BLaER1 treated with 17β-estradiol and CSF1 and Interleukin-3, amounts not matched to agents 10 nM and 100 nM (cell line): ENCODE results near the gene ZMYND8.
A peak's percentile ranks its signal among the peaks of the same experiment; 100 is the strongest.

Experiments used
- H3K27ac ChIP-seq, 11 experiments: shearing (Covaris generic); formaldehyde crosslinking; 2 replicates each; pipeline ENCODE4 v1.8.1; 2022
- H3K27me3 ChIP-seq, 11 experiments: shearing (Covaris generic); formaldehyde crosslinking; 2 replicates each; pipeline ENCODE4 v1.8.1; 2022
- H3K36me3 ChIP-seq, 11 experiments: shearing (Covaris generic); formaldehyde crosslinking; 2 replicates each; pipeline ENCODE4 v1.8.1; 2022
- H3K4me1 ChIP-seq, 10 experiments: shearing (Covaris generic); formaldehyde crosslinking; 2 replicates each; pipeline ENCODE4 v1.8.1; 2022
- H3K4me2 ChIP-seq, 11 experiments: shearing (Covaris generic); formaldehyde crosslinking; 2 replicates each; pipeline ENCODE4 v1.8.1; 2022
- H3K4me3 ChIP-seq, 10 experiments: shearing (Covaris generic); formaldehyde crosslinking; 2 replicates each; pipeline ENCODE4 v1.8.1; 2022
- H3K9ac ChIP-seq, 11 experiments: shearing (Covaris generic); formaldehyde crosslinking; 2 replicates each; pipeline ENCODE4 v1.8.1; 2022
- H3K9me3 ChIP-seq, 11 experiments: shearing (Covaris generic); formaldehyde crosslinking; replicated peaks in 1 of 11; 2 replicates each; pipeline ENCODE4 v1.8.1; 2022
- H4K20me1 ChIP-seq, 11 experiments: shearing (Covaris generic); formaldehyde crosslinking; 2 replicates each; pipeline ENCODE4 v1.8.1; 2022
- Cebpa-rat ChIP-seq, 11 experiments: shearing (Covaris generic); IDR thresholded peaks; 2 replicates each; pipeline ENCODE4 v1.8.1; 2022

ZMYND8 gene

DNA sequence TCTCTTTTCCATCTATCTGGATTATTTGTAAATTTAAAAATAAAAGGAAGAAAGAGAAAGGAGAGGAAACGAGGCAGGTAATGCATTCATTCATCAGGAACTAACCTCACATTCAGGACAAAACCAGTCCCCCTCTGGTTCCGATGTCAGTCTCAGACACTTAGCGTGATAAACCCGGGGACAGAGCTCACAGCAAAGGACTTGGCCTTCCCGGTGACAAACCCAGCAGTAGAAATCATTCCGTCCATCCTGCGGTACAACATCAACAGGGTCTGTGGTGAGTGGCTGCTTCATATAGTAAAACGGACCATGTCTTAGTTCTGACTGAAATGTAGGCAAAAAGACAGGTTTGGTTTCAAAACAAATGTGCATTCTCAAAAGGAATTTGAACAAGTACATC, 57.9 kb downstream of the ZMYND8 start:
- H3K9me3 ChIP-seq: peaks cover 15 to 41% (median 30%) of the 10 kb centered on the region in 11 experiments
- no peak overlapping the region for H3K9ac ChIP-seq
- no peak overlapping the region for H3K4me3 ChIP-seq
- peaks cover under 1 to 63% (median 17%) of the 10 kb centered on the region in 11 experiments; a peak in 19 of 22 replicates for H4K20me1 ChIP-seq
- no peak overlapping the region for H3K27ac ChIP-seq
- no peak for TF ChIP-seq Cebpa-rat (IDR thresholded peaks at IDR 0.05)
- H3K36me3 ChIP-seq: peaks cover 99 to 100% (median 100%) of the 10 kb centered on the region in 11 experiments
- peaks cover 0 to 19% (median 1%) of the 10 kb centered on the region in 10 experiments; a peak in 8 of 20 replicates for H3K4me1 ChIP-seq
- H3K4me2 ChIP-seq: no peak overlapping the region
- H3K27me3 ChIP-seq: no peaks in the 10 kb centered on the region

DNA sequence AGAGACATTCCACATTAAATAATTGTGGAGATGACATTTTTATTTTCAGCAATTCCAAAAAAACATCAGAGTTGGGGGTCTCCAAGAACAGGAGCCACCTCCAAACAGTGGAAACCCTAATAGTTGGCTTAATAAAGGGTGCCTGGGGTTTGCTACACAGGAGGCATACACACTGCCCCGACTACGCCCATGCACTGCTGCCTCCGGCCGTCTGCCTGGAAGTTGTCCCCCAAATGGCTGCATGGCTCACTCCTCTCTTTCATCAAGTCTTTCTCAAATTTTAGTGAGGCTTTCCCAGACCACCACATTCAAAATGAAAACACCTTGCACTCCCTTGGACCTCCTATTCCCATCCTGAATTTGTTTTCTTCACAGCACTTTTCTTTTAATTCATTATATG, 58.8 kb downstream of the ZMYND8 start:
- Histone ChIP-seq H4K20me1 (peaks cover 0 to 55% (median 15%) of the 10 kb centered on the region in 11 experiments; a peak in 15 of 22 replicates), H3K4me3 (no peak overlapping the region), H3K27me3 (no peaks in the 10 kb centered on the region), H3K4me2 (no peak overlapping the region), H3K9me3 (peaks cover 15 to 46% (median 32%) of the 10 kb centered on the region in 11 experiments), H3K27ac (no peak overlapping the region), H3K4me1 (peaks cover 0 to 19% (median 6%) of the 10 kb centered on the region in 10 experiments; a peak in 8 of 20 replicates), H3K36me3 (peaks cover 96 to 98% (median 97%) of the 10 kb centered on the region in 11 experiments), H3K9ac (no peak overlapping the region)
- no peak for TF ChIP-seq Cebpa-rat (IDR thresholded peaks at IDR 0.05)

DNA sequence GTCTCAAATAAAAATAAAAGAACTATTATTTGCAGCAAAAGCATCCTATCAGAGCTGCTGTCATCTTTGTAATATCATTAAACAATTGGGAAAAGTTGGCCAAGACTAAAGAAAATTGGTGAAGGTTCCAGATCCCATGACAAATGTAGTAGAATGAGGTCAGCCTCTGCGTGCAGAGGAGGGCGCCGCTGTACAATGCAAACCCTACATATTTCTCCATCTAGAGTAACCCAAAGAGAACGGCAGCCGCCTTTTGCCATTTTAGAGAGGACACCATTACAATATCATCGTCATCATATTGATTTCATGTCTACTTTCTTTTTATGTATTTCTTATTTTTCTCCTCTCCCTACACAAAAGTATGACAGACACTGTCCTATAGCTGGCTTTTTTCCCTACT, 59.5 kb downstream of the ZMYND8 start:
- Histone ChIP-seq H4K20me1 (peaks cover 0 to 51% (median 15%) of the 10 kb centered on the region in 11 experiments; a peak in 13 of 22 replicates), H3K27ac (no peak overlapping the region), H3K4me2 (no peak overlapping the region), H3K27me3 (no peaks in the 10 kb centered on the region), H3K36me3 (peaks cover 96 to 98% (median 97%) of the 10 kb centered on the region in 11 experiments), H3K9me3 (peaks cover 15 to 46% (median 32%) of the 10 kb centered on the region in 11 experiments), H3K4me3 (no peak overlapping the region), H3K4me1 (peaks cover 0 to 19% (median 6%) of the 10 kb centered on the region in 10 experiments; a peak in 8 of 20 replicates), H3K9ac (no peak overlapping the region)
- TF ChIP-seq Cebpa-rat (IDR thresholded peaks at IDR 0.05): no peak

GRCh38 chr20:47295921-47296426, 60.5 kb downstream of the ZMYND8 start:
- H3K9ac ChIP-seq: no peak overlapping the region
- H4K20me1 ChIP-seq: peaks cover 0 to 41% (median 9%) of the 10 kb centered on the region in 11 experiments; a peak in 11 of 22 replicates
- H3K36me3 ChIP-seq: peaks cover 96 to 98% (median 97%) of the 10 kb centered on the region in 11 experiments
- no peak overlapping the region for H3K4me2 ChIP-seq
- peaks cover 0 to 19% (median 6%) of the 10 kb centered on the region in 10 experiments; a peak in 8 of 20 replicates for H3K4me1 ChIP-seq
- peaks cover 15 to 46% (median 32%) of the 10 kb centered on the region in 11 experiments for H3K9me3 ChIP-seq
- peak overlapping the region in 1 of 11 experiments; percentile 3; a peak in 1 of 22 replicates for H3K27ac ChIP-seq
- no peaks in the 10 kb centered on the region for H3K27me3 ChIP-seq
- no peak overlapping the region for H3K4me3 ChIP-seq
- TF ChIP-seq Cebpa-rat (IDR thresholded peaks at IDR 0.05): no peak

DNA sequence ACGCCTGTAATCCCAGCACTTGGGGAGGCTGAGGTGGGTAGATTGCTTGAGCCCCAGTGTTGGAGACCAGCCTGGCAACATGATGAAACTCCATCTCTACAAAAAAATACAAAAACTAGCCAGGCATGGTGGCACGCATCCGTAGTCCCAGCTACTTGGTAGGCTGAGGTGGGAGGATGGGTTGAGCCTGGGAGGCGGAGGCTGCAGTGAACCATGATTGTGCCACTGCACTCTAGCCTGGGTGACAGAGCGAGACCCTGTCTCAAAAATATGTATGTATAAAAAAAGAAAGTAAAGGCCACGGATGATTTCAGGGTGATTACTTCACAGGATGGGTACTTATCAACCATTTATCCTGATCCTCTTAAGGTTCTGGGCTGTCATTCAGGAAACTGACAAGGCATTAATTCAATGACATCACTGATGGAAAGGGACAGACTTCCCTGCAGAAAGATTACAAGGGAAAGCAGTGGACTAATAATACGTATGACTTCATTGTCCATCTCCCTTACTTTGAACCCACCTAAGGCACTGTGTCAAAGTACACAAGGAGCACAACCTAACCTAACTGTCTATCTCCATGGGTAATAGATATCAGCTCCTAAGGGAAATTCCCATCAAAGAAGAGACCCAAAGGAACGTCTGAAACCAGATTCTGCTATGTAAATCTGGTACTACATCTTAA, 61.2 kb downstream of the ZMYND8 start:
- Histone ChIP-seq H3K4me3 (no peak overlapping the region), H3K27ac (peak overlapping the region in 1 of 11 experiments; percentile 3; a peak in 1 of 22 replicates), H3K36me3 (peaks cover 96 to 98% (median 97%) of the 10 kb centered on the region in 11 experiments), H3K9ac (no peak overlapping the region), H3K4me1 (peaks cover 0 to 19% (median 6%) of the 10 kb centered on the region in 10 experiments; a peak in 8 of 20 replicates), H4K20me1 (peaks cover 0 to 37% (median 4%) of the 10 kb centered on the region in 11 experiments; a peak in 10 of 22 replicates), H3K27me3 (no peaks in the 10 kb centered on the region), H3K4me2 (no peak overlapping the region), H3K9me3 (peaks cover 15 to 46% (median 32%) of the 10 kb centered on the region in 11 experiments)
- TF ChIP-seq Cebpa-rat (IDR thresholded peaks at IDR 0.05): no peak

DNA sequence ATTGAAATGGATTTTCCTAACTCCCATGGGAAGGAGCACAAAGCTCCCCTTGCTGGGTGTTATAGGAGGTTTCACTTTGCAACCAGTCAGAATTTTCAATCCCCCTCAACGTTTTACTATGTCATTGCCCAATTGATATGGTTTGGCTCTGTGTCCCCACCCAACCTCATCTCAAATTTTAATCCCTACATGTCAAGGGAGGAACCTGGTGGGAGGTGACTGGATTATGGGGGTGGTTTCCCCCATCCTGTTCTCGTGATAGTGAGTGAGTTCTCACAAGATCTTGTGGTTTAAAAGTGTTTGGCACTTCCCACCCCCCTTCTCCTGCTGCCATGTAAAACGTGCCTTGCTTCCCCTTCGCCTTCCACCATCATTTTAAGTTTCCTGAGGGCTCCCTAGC, 62.9 kb downstream of the ZMYND8 start:
- peaks cover 0 to 19% (median 6%) of the 10 kb centered on the region in 10 experiments; a peak in 8 of 20 replicates for H3K4me1 ChIP-seq
- peak overlapping the region in 1 of 11 experiments; percentile 8; a peak in 1 of 22 replicates for H3K27ac ChIP-seq
- peak overlapping the region in 2 of 11 experiments; percentile 7 to 22; a peak in 2 of 22 replicates for H3K4me2 ChIP-seq
- H3K27me3 ChIP-seq: no peaks in the 10 kb centered on the region
- peaks cover 96 to 98% (median 97%) of the 10 kb centered on the region in 11 experiments for H3K36me3 ChIP-seq
- TF ChIP-seq Cebpa-rat (IDR thresholded peaks at IDR 0.05): no peak
- peaks cover 15 to 46% (median 32%) of the 10 kb centered on the region in 11 experiments for H3K9me3 ChIP-seq
- H4K20me1 ChIP-seq: peaks cover 0 to 37% (median 4%) of the 10 kb centered on the region in 11 experiments; a peak in 8 of 22 replicates
- no peak overlapping the region for H3K9ac ChIP-seq
- H3K4me3 ChIP-seq: no peak overlapping the region

DNA sequence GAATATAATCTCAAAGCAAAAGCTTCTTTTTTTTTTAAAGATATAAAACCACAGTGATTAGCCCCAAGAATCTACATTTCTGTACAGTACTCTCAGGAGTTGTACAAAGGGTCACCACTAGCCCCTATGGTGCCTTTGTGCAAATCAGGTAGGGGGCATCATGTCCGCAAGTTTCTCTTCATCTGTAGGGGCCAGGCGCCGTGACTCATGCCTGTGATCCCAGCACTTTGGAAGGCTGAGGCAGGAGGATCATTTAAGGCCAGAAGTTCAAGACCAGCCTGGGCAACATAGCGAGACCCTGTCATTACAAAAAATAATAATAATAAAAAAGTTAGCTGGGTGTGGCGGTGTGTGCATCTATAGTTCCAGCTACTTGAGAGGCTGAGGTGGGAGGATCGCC, 63.9 kb downstream of the ZMYND8 start:
- Histone ChIP-seq H3K27ac (no peak overlapping the region), H3K36me3 (peaks cover 96 to 98% (median 97%) of the 10 kb centered on the region in 11 experiments), H3K4me3 (no peak overlapping the region)

GRCh38 chr20:47290666-47291430, 65.7 kb downstream of the ZMYND8 start:
- Histone ChIP-seq H3K4me1 (peaks cover 0 to 9% (median under 1%) of the 10 kb centered on the region in 10 experiments; a peak in 8 of 20 replicates), H4K20me1 (peaks cover 0 to 29% (median 4%) of the 10 kb centered on the region in 11 experiments; a peak in 7 of 22 replicates), H3K4me3 (no peak overlapping the region), H3K27me3 (no peaks in the 10 kb centered on the region), H3K9me3 (peaks cover 12 to 27% (median 26%) of the 10 kb centered on the region in 11 experiments), H3K27ac (no peak overlapping the region), H3K36me3 (peaks cover 96 to 98% (median 97%) of the 10 kb centered on the region in 11 experiments), H3K9ac (no peak overlapping the region), H3K4me2 (no peak overlapping the region)
- TF ChIP-seq Cebpa-rat (IDR thresholded peaks at IDR 0.05): no peak

More for the DNA sequence above, 63.9 kb downstream of the ZMYND8 start:
- Histone ChIP-seq H3K9me3 (peaks cover 15 to 44% (median 32%) of the 10 kb centered on the region in 11 experiments), H3K27me3 (no peaks in the 10 kb centered on the region), H3K4me1 (peaks cover 0 to 19% (median 6%) of the 10 kb centered on the region in 10 experiments; a peak in 8 of 20 replicates), H3K9ac (no peak overlapping the region), H3K4me2 (no peak overlapping the region), H4K20me1 (peaks cover 0 to 39% (median 4%) of the 10 kb centered on the region in 11 experiments; a peak in 7 of 22 replicates)
- no peak for TF ChIP-seq Cebpa-rat (IDR thresholded peaks at IDR 0.05)
